ENCODE results near the gene ADAMTS17. TPM values are rescaled to one million over a fixed set of nuclear protein-coding genes. Genes with fewer than 3 reads are reported as not detected.

The ADAMTS17 gene
- polyA plus RNA-seq, 3 donors, result 2.2 to 3.1 (median 2.5) TPM

GRCh38 chr15:100008258-100008657 is 333.5 kb downstream of the ADAMTS17 start:
- DNase-seq (ENCODE audit: extremely low read depth in 1 of 11, low read depth in 9 of 11, low spot score in 4 of 11), result no peak

- DNase-seq (ENCODE audit: extremely low read depth in 1 of 11, low read depth in 9 of 11, low spot score in 4 of 11), result no peak
Measured at GRCh38 chr15:100007609-100008008, 334.2 kb downstream of the ADAMTS17 start.

- no peak for DNase-seq (ENCODE audit: extremely low read depth in 1 of 11, low read depth in 9 of 11, low spot score in 4 of 11)
Measured at GRCh38 chr15:100005715-100006114, 336.1 kb downstream of the ADAMTS17 start.

GRCh38 chr15:100005013-100005412 is 336.8 kb downstream of the ADAMTS17 start:
- DNase-seq (ENCODE audit: extremely low read depth in 1 of 11, low read depth in 9 of 11, low spot score in 4 of 11), result no peak

- no peak for DNase-seq (ENCODE audit: extremely low read depth in 1 of 11, low read depth in 9 of 11, low spot score in 4 of 11)
Measured at GRCh38 chr15:100002787-100003536, 338.8 kb downstream of the ADAMTS17 start.

- DNase-seq (ENCODE audit: extremely low read depth in 1 of 11, low read depth in 9 of 11, low spot score in 4 of 11), result no peak
Measured at GRCh38 chr15:100002086-100002620, 339.6 kb downstream of the ADAMTS17 start.

GRCh38 chr15:100001405-100001804 is 340.4 kb downstream of the ADAMTS17 start:
- no peak for DNase-seq (ENCODE audit: extremely low read depth in 1 of 11, low read depth in 9 of 11, low spot score in 4 of 11)

- no peak for DNase-seq (ENCODE audit: extremely low read depth in 1 of 11, low read depth in 9 of 11, low spot score in 4 of 11)
Measured at GRCh38 chr15:99999282-100000070, 342.3 kb downstream of the ADAMTS17 start.

- DNase-seq (ENCODE audit: extremely low read depth in 1 of 11, low read depth in 9 of 11, low spot score in 4 of 11), result no peak
Measured at GRCh38 chr15:99998661-99999101, 343.1 kb downstream of the ADAMTS17 start.

GRCh38 chr15:99997112-99997651 is 344.6 kb downstream of the ADAMTS17 start:
- no peak for DNase-seq (ENCODE audit: extremely low read depth in 1 of 11, low read depth in 9 of 11, low spot score in 4 of 11)

GRCh38 chr15:99996660-99997059 is 345.1 kb downstream of the ADAMTS17 start:
- DNase-seq (ENCODE audit: extremely low read depth in 1 of 11, low read depth in 9 of 11, low spot score in 4 of 11), result no peak

- no peak for DNase-seq (ENCODE audit: extremely low read depth in 1 of 11, low read depth in 9 of 11, low spot score in 4 of 11)
Measured at GRCh38 chr15:99995543-99995942, 346.2 kb downstream of the ADAMTS17 start.

GRCh38 chr15:99994849-99995248 is 346.9 kb downstream of the ADAMTS17 start:
- DNase-seq (ENCODE audit: extremely low read depth in 1 of 11, low read depth in 9 of 11, low spot score in 4 of 11), result no peak

GRCh38 chr15:99993681-99994131 is 348.1 kb downstream of the ADAMTS17 start:
- no peak for DNase-seq (ENCODE audit: extremely low read depth in 1 of 11, low read depth in 9 of 11, low spot score in 4 of 11)

GRCh38 chr15:99993262-99993661 is 348.5 kb downstream of the ADAMTS17 start:
- no peak for DNase-seq (ENCODE audit: extremely low read depth in 1 of 11, low read depth in 9 of 11, low spot score in 4 of 11)

- no peak for DNase-seq (ENCODE audit: extremely low read depth in 1 of 11, low read depth in 9 of 11, low spot score in 4 of 11)
Measured at GRCh38 chr15:99992611-99993231, 349.1 kb downstream of the ADAMTS17 start.

- DNase-seq (ENCODE audit: extremely low read depth in 1 of 11, low read depth in 9 of 11, low spot score in 4 of 11), result no peak
Measured at GRCh38 chr15:99989095-99989494, 352.7 kb downstream of the ADAMTS17 start.

- no peak for DNase-seq (ENCODE audit: extremely low read depth in 1 of 11, low read depth in 9 of 11, low spot score in 4 of 11)
Measured at GRCh38 chr15:99987701-99988100, 354.1 kb downstream of the ADAMTS17 start.

GRCh38 chr15:99987119-99987506 is 354.7 kb downstream of the ADAMTS17 start:
- DNase-seq (ENCODE audit: extremely low read depth in 1 of 11, low read depth in 9 of 11, low spot score in 4 of 11), result no peak
